PC-9 (cell line): Measurements from ENCODE around the gene RAB3C. TPM values are rescaled to one million over a fixed set of nuclear protein-coding genes. Genes with fewer than 3 reads are reported as not detected.
"Not testable (repeated sequence)": the region's sequence is repeated elsewhere in the genome, so short reads cannot be mapped to it uniquely, and the experiment has no call there.

ENCODE experiments used
- BruUV-seq: library from RNA; stranded (reverse); fragments of 400-500 nt; replicated peaks from 2 replicates; lab custom pipeline; 2021; lab: Mats Ljungman, UMichigan
- CTCF ChIA-PET: fragments of 300-600 bp; sonication (Branson Sonifier 250); formaldehyde crosslinking; loops from one replicate; lab custom pipeline; 2022; ENCODE audit warnings: antibody characterized with exemption; lab: Charles Lee
- POLR2A ChIA-PET: fragments of 300-600 bp; sonication (Branson Sonifier 250); formaldehyde crosslinking; loops from one replicate; lab custom pipeline; 2022; ENCODE audit warnings: antibody characterized with exemption; ENCODE audit not compliant: unreplicated experiment; lab: Charles Lee
- DNase-seq, 2 experiments: peaks; one replicate each; pipeline versions ENCODE4 v3.0.0 to v3.0.0-alpha.2; 2015 to 2022; ENCODE audit warnings: mixed read lengths in 1 of 2
- H2AFZ ChIP-seq: fragments of 200-600 bp; sonication (generic); 2 replicates; pipeline ENCODE4 v1.8.1; 2017; ENCODE audit warnings: antibody characterized with exemption
- H3F3A ChIP-seq: fragments of 200-600 bp; sonication (generic); 2 replicates; pipeline ENCODE4 v1.8.1; 2017; ENCODE audit warnings: antibody characterized with exemption, mild to moderate bottlenecking, low read depth; ENCODE audit not compliant: insufficient read depth
- H3K27ac ChIP-seq: fragments of 200-600 bp; sonication (generic); 2 replicates; pipeline ENCODE4 v1.6.1; 2016; ENCODE audit warnings: mixed run types
- H3K27me3 ChIP-seq: fragments of 200-600 bp; sonication (generic); 2 replicates; pipeline ENCODE4 v1.6.1; 2016; ENCODE audit warnings: low read depth, mixed run types; ENCODE audit not compliant: insufficient read depth
- H3K36me3 ChIP-seq: fragments of 200-600 bp; sonication (generic); 2 replicates; pipeline ENCODE4 v1.6.1; 2016; ENCODE audit warnings: low read depth, mixed run types
- H3K4me1 ChIP-seq: fragments of 200-600 bp; sonication (generic); replicated peaks from 2 replicates; pipeline ENCODE4 v1.6.1; 2016; ENCODE audit warnings: mixed run types; ENCODE audit not compliant: insufficient read depth
- H3K4me2 ChIP-seq: fragments of 200-600 bp; sonication (generic); 2 replicates; pipeline ENCODE4 v1.6.1; 2017; ENCODE audit warnings: mixed run types
- H3K4me3 ChIP-seq: fragments of 200-600 bp; sonication (generic); 2 replicates; pipeline ENCODE4 v1.6.1; 2016; ENCODE audit warnings: mixed run types
- H3K79me2 ChIP-seq: fragments of 200-600 bp; sonication (generic); 2 replicates; pipeline ENCODE4 v1.6.1; 2017; ENCODE audit warnings: low read depth, mixed run types
- H3K9me2 ChIP-seq: fragments of 200-600 bp; sonication (generic); 2 replicates; pipeline ENCODE4 v1.8.1; 2017; ENCODE audit warnings: mild to moderate bottlenecking; ENCODE audit not compliant: insufficient read depth
- H3K9me3 ChIP-seq: fragments of 200-600 bp; sonication (generic); 2 replicates; pipeline ENCODE4 v1.8.1; 2016; ENCODE audit warnings: low read depth; ENCODE audit not compliant: insufficient read depth
- H4K20me1 ChIP-seq: fragments of 200-600 bp; sonication (generic); 2 replicates; pipeline ENCODE4 v1.8.1; 2017; ENCODE audit not compliant: insufficient read depth
- EZH2 ChIP-seq: fragments of 200-600 bp; sonication (generic); IDR thresholded peaks from 2 replicates; pipeline ENCODE4 v1.8.0; 2017; ENCODE audit warnings: antibody characterized with exemption, low read depth
- intact Hi-C: fragments of 100-400 bp; cut with micrococcal nuclease; formaldehyde crosslinking; loops from one replicate; pipeline ENCODE4 v1.10.0; 2022; ENCODE audit not compliant: unreplicated experiment
- total RNA-seq: library from RNA; stranded (reverse); gene quantifications from 2 replicates; pipeline ENCODE4 v1.2.3, GENCODE V29; 2021
- TF ChIP-seq, protein P1 (sequence below): fragments of 200-600 bp; sonication (generic); conservative IDR thresholded peaks from 2 replicates; pipeline ENCODE4 v1.6.1; 2017; ENCODE audit warnings: mixed run types, antibody characterized with exemption, mild to moderate bottlenecking, moderate library complexity

Gene RAB3C
- total RNA-seq, 1 experiment from 2014 or later = not detected

DNA sequence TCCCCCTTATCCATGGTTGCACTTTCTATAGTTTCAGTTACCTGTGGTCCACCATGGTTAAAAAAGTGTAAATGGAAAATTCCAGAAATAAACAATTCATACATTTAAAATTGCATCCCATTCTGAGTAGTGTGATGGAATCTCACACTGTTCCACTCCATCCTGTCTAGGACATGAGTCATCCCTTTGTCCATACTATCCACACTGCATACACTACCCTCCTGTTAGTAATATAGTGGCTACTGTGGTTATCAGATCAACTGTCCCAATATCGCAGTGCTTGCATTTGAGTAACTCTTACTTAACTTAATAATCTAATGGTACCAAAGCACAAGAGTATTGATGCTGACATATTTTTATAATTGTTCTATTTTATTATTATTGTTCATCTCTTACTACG is 100.7 kb downstream of the RAB3C start:
- Histone ChIP-seq H3K79me2 (no peaks in the 10 kb centered on the region), H4K20me1 (no peaks in the 10 kb centered on the region), H3K4me2 (no peak overlapping the region), H2AFZ (no peak overlapping the region), H3K4me3 (no peak overlapping the region), H3K27ac (no peak overlapping the region), H3K27me3 (no peaks in the 10 kb centered on the region), H3K9me3 (no peaks in the 10 kb centered on the region), H3K4me1 (no peaks in the 10 kb centered on the region), H3F3A (no peaks in the 10 kb centered on the region), H3K36me3 (no peaks in the 10 kb centered on the region), H3K9me2 (no peaks in the 10 kb centered on the region)
- no peak for TF ChIP-seq EZH2
- no TSS peak for BruUV-seq
- intact Hi-C loops = no loop called here
- DNase-seq = no peak
- ChIA-PET POLR2A (no interaction called here), CTCF (no interaction called here)

DNA sequence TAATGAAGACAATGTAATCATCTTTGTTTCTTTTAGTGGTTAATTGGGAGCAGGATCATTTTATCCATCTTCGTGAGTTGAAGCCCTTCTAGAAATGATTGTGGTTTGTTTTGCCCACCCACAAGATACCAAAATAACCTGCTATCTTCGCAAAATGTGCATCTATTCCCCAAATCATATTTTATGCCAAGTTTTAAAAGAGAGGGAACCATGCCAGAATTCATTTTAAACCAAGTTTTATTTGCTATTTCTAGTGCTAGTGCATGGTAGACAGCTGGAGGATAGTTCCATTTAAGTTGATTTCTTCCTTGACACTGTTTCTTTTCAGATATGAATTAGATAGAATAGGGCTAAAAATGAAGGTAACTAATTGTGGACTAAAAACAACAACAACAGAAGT is 104.2 kb downstream of the RAB3C start:
- BruUV-seq = no TSS peak
- no peaks in the 10 kb centered on the region for H3F3A ChIP-seq
- H3K9me3 ChIP-seq = no peaks in the 10 kb centered on the region
- no peaks in the 10 kb centered on the region for H3K27me3 ChIP-seq
- no peaks in the 10 kb centered on the region for H3K4me1 ChIP-seq
- intact Hi-C loops = no loop called here
- ChIA-PET POLR2A (no interaction called here), CTCF (no interaction called here)
- no peak overlapping the region for H3K27ac ChIP-seq
- H3K4me3 ChIP-seq = no peak overlapping the region
- DNase-seq = no peak
- H3K36me3 ChIP-seq = no peaks in the 10 kb centered on the region
- no peaks in the 10 kb centered on the region for H4K20me1 ChIP-seq
- H2AFZ ChIP-seq = no peak overlapping the region
- TF ChIP-seq, protein P1, sequence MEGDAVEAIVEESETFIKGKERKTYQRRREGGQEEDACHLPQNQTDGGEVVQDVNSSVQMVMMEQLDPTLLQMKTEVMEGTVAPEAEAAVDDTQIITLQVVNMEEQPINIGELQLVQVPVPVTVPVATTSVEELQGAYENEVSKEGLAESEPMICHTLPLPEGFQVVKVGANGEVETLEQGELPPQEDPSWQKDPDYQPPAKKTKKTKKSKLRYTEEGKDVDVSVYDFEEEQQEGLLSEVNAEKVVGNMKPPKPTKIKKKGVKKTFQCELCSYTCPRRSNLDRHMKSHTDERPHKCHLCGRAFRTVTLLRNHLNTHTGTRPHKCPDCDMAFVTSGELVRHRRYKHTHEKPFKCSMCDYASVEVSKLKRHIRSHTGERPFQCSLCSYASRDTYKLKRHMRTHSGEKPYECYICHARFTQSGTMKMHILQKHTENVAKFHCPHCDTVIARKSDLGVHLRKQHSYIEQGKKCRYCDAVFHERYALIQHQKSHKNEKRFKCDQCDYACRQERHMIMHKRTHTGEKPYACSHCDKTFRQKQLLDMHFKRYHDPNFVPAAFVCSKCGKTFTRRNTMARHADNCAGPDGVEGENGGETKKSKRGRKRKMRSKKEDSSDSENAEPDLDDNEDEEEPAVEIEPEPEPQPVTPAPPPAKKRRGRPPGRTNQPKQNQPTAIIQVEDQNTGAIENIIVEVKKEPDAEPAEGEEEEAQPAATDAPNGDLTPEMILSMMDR = no peak
- no peak overlapping the region for H3K4me2 ChIP-seq
- H3K79me2 ChIP-seq = no peaks in the 10 kb centered on the region
- no peaks in the 10 kb centered on the region for H3K9me2 ChIP-seq

GRCh38 chr5:58687595-58687994 is 104.7 kb downstream of the RAB3C start:
- H3K27ac ChIP-seq = no peak overlapping the region
- CTCF ChIA-PET = no interaction called here
- DNase-seq = no peak
- H3K4me3 ChIP-seq = no peak overlapping the region
- H3K27me3 ChIP-seq = no peaks in the 10 kb centered on the region
- POLR2A ChIA-PET = no interaction called here
- H3K36me3 ChIP-seq = no peaks in the 10 kb centered on the region
- H3K4me2 ChIP-seq = no peak overlapping the region
- intact Hi-C loops = no loop called here
- no peaks in the 10 kb centered on the region for H3K79me2 ChIP-seq
- no peaks in the 10 kb centered on the region for H3F3A ChIP-seq
- no peaks in the 10 kb centered on the region for H4K20me1 ChIP-seq
- no peaks in the 10 kb centered on the region for H3K9me2 ChIP-seq
- no peak for TF ChIP-seq EZH2
- TF ChIP-seq, protein P1 = no peak
- BruUV-seq = no TSS peak
- H3K4me1 ChIP-seq = no peaks in the 10 kb centered on the region
- H3K9me3 ChIP-seq = no peaks in the 10 kb centered on the region
- no peak overlapping the region for H2AFZ ChIP-seq

- H3K27ac ChIP-seq, H3K9me2 ChIP-seq, H4K20me1 ChIP-seq, H3K9me3 ChIP-seq, H3F3A ChIP-seq, H3K4me2 ChIP-seq, H3K36me3 ChIP-seq, H3K79me2 ChIP-seq, CTCF ChIA-PET, H3K4me1 ChIP-seq, intact Hi-C loops, BruUV-seq, H3K4me3 ChIP-seq, H2AFZ ChIP-seq: not testable (repeated sequence)
- peaks cover 12% of the 10 kb centered on the region for H3K27me3 ChIP-seq
- peak in 1 of 2 experiments; percentile 3 for DNase-seq
- POLR2A ChIA-PET = interaction anchor here (0.6 kb wide), 1 partner anchor 351 kb away, joined by 4 read pairs; no protein-coding TSS in a partner anchor
These were observed 116.3 kb downstream of the RAB3C start for GRCh38 chr5:58699088-58699761.
